HepG2 (cell line): Measurements from ENCODE around the gene USE1. TPM values are rescaled to one million over a fixed set of nuclear protein-coding genes. Genes with fewer than 3 reads are reported as not detected.

ENCODE experiments used
- ATF7 ChIP-seq, 2 experiments: fragments of 450-650 bp in 1 of 2; sonication (generic) in 1 of 2; formaldehyde crosslinking in 1 of 2; IDR thresholded peaks; 2 replicates each; pipeline versions ENCODE4 v1.4.0 to v1.6.1; 2016 to 2020; ENCODE audit warnings: antibody characterized with exemption in 1 of 2, mild to moderate bottlenecking in 1 of 2, missing genetic modification reagents in 1 of 2
- BRCA1 ChIP-seq: sonication (generic); formaldehyde crosslinking; IDR thresholded peaks from 2 replicates; pipeline ENCODE4 v1.4.0; 2020; ENCODE audit warnings: missing genetic modification reagents
- EHMT2 ChIP-seq: fragments of 200-600 bp; sonication (generic); IDR thresholded peaks from 2 replicates; pipeline ENCODE4 v1.7.0; 2017; ENCODE audit warnings: antibody characterized with exemption, low read depth, low read length, borderline replicate concordance
- ELF3 ChIP-seq: IDR thresholded peaks from 2 replicates; pipeline ENCODE4 v1.6.1; 2016; ENCODE audit warnings: missing genetic modification reagents, missing compliant biosample characterization
- NONO ChIP-seq, 2 experiments: fragments of 450-650 bp in 1 of 2; sonication (generic) in 1 of 2; formaldehyde crosslinking in 1 of 2; IDR thresholded peaks in 1 of 2; conservative IDR thresholded peaks in 1 of 2; 2 replicates each; pipeline versions ENCODE4 v1.6.1 to v1.8.0; 2017 to 2022; ENCODE audit warnings: mild to moderate bottlenecking in 1 of 2, missing genetic modification reagents in 1 of 2, moderate library complexity in 1 of 2
- PLRG1 ChIP-seq: fragments of 450-650 bp; conservative IDR thresholded peaks from 2 replicates; pipeline ENCODE4 v1.6.1; 2016
- RXRB ChIP-seq: IDR thresholded peaks from 2 replicates; pipeline ENCODE4 v1.6.1; 2016; ENCODE audit warnings: borderline replicate concordance, missing genetic modification reagents, missing compliant biosample characterization
- SP5 ChIP-seq: IDR thresholded peaks from 2 replicates; pipeline ENCODE4 v1.6.1; 2016; ENCODE audit warnings: low read depth, borderline replicate concordance
- TBL1XR1 ChIP-seq: fragments of 150-350 bp; IDR thresholded peaks from 2 replicates; pipeline ENCODE4 v1.6.1; 2014; ENCODE audit warnings: borderline replicate concordance, low read length; ENCODE audit not compliant: partially characterized antibody
- THAP11 ChIP-seq: IDR thresholded peaks from 2 replicates; pipeline ENCODE4 v1.6.1; 2016; ENCODE audit warnings: missing biosample characterization, missing genetic modification reagents
- ZC3H4 ChIP-seq: sonication (generic); formaldehyde crosslinking; IDR thresholded peaks from 2 replicates; pipeline ENCODE4 v1.4.0; 2020; ENCODE audit warnings: missing genetic modification reagents, borderline replicate concordance
- ZKSCAN8 ChIP-seq: IDR thresholded peaks from 2 replicates; pipeline ENCODE4 v1.6.1; 2016; ENCODE audit warnings: borderline replicate concordance, missing genetic modification reagents, missing compliant biosample characterization
- ZMYM3 ChIP-seq: sonication (generic); formaldehyde crosslinking; IDR thresholded peaks from 2 replicates; pipeline ENCODE4 v1.5.1; 2020; ENCODE audit warnings: mild to moderate bottlenecking, missing genetic modification reagents
- ZNF180 ChIP-seq: sonication (generic); formaldehyde crosslinking; IDR thresholded peaks from 2 replicates; pipeline ENCODE4 v1.4.0; 2020; ENCODE audit warnings: low read depth, missing genetic modification reagents, borderline replicate concordance
- ZNF652 ChIP-seq: IDR thresholded peaks from 2 replicates; pipeline ENCODE4 v1.6.1; 2016; ENCODE audit warnings: low read depth, borderline replicate concordance
- ZSCAN22 ChIP-seq: sonication (generic); formaldehyde crosslinking; IDR thresholded peaks from 2 replicates; pipeline ENCODE4 v1.4.0; 2020; ENCODE audit warnings: mild to moderate bottlenecking, missing genetic modification reagents
- polyA plus RNA-seq, 8 experiments: library from polyadenylated mRNA; depleted of rRNA in 3 of 8; stranded (reverse) in 7 of 8; unstranded in 1 of 8; fragments of >200 nt; fragmentation: Illumina TruSeq in 4 of 8; extraction: Trizol in 4 of 8; gene quantifications; 2 replicates each; pipeline versions ENCODE4 v1.2.1 to v1.2.3, GENCODE V29; 2011 to 2016; ENCODE audit warnings: low read depth in 4 of 8, missing spikeins in 1 of 8, mixed read lengths in 1 of 8; ENCODE audit not compliant: insufficient read depth in 1 of 8
- total RNA-seq, 5 experiments: library from RNA; depleted of rRNA; stranded (reverse); fragments of >200 nt; fragmentation: Illumina TruSeq; extraction: Trizol; gene quantifications; 2 replicates each; pipeline ENCODE4 v1.2.3, GENCODE V29; 2016; ENCODE audit warnings: low read depth in 1 of 5
- TF ChIP-seq, protein P1 (sequence below), 2 experiments: fragments of 450-650 bp in 1 of 2; sonication (generic) in 1 of 2; formaldehyde crosslinking in 1 of 2; IDR thresholded peaks; 2 replicates each; pipeline versions ENCODE4 v1.6.1 to v1.8.0; 2016 to 2022; ENCODE audit warnings: antibody characterized with exemption in 1 of 2, mild to moderate bottlenecking in 1 of 2, missing genetic modification reagents in 1 of 2
- TF ChIP-seq, protein P2 (sequence below): sonication (generic); formaldehyde crosslinking; IDR thresholded peaks from 2 replicates; pipeline ENCODE4 v1.4.0; 2020; ENCODE audit warnings: mild to moderate bottlenecking, missing genetic modification reagents
- TF ChIP-seq, protein P3 (sequence below): sonication (generic); formaldehyde crosslinking; IDR thresholded peaks from 2 replicates; pipeline ENCODE4 v1.8.0; 2022; ENCODE audit warnings: mild to moderate bottlenecking, missing genetic modification reagents, borderline replicate concordance

The USE1 gene
- total and polyA plus RNA-seq, 2 of the 13 experiments (the other 11 are each of a cell fraction or from before 2014, with no cell fraction given) = 9.9 to 17.6 TPM

DNA sequence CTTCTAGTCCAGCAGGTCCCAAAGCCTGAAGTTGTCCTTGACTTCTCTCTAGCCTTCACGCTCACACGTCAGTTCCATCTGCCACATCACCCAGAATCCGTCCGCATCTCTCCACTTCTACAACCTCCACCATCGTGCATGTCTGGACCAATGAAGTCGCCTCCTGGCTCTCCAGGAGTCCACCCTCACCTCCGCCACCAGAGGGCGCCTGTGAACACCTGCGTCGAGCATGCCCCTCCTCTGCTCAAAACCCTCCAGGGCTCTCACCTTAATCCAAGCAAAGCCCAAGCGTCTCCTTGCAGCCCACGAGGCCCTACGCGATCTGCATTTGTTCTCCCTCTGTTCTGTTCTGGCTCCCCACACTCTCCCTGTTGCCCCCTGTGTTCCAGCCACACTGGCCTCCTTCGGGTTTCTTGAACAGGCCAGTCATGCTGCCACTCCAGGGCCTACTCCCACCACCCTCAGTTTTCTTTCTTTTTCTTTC, 45.7 kb downstream of the USE1 start (continued):
- TF ChIP-seq ZKSCAN8 (CRISPR knock-in tag) (peak; percentile 91), THAP11 (CRISPR knock-in tag) (peak; percentile 70), EHMT2 (no peak), TBL1XR1 (no peak), ZMYM3 (CRISPR knock-in tag) (peak; percentile 76; the same call in 1 of the 2 replicates), RXRB (peak; percentile 69), ATF7 (IDR thresholded peaks at IDR 0.05) (no peak), ATF7 (CRISPR knock-in tag; IDR thresholded peaks at IDR 0.05) (no peak), BRCA1 (CRISPR knock-in tag) (no peak), ZNF180 (CRISPR knock-in tag) (no peak), ELF3 (CRISPR knock-in tag) (0 out of 2 replicates have a peak, but pooled peaks have one; percentile 21), ZSCAN22 (CRISPR knock-in tag) (peak; percentile 91), PLRG1 (no peak), ZNF652 (CRISPR knock-in tag) (peak; percentile 68; the same call in 1 of the 2 replicates), ZC3H4 (CRISPR knock-in tag) (no peak), NONO (IDR thresholded peaks at IDR 0.05) (no peak), NONO (CRISPR knock-in tag; conservative IDR thresholded peaks at IDR 0.05) (no peak), SP5 (CRISPR knock-in tag) (peak; percentile 37; the same call in 1 of the 2 replicates)
- TF ChIP-seq, protein P1, sequence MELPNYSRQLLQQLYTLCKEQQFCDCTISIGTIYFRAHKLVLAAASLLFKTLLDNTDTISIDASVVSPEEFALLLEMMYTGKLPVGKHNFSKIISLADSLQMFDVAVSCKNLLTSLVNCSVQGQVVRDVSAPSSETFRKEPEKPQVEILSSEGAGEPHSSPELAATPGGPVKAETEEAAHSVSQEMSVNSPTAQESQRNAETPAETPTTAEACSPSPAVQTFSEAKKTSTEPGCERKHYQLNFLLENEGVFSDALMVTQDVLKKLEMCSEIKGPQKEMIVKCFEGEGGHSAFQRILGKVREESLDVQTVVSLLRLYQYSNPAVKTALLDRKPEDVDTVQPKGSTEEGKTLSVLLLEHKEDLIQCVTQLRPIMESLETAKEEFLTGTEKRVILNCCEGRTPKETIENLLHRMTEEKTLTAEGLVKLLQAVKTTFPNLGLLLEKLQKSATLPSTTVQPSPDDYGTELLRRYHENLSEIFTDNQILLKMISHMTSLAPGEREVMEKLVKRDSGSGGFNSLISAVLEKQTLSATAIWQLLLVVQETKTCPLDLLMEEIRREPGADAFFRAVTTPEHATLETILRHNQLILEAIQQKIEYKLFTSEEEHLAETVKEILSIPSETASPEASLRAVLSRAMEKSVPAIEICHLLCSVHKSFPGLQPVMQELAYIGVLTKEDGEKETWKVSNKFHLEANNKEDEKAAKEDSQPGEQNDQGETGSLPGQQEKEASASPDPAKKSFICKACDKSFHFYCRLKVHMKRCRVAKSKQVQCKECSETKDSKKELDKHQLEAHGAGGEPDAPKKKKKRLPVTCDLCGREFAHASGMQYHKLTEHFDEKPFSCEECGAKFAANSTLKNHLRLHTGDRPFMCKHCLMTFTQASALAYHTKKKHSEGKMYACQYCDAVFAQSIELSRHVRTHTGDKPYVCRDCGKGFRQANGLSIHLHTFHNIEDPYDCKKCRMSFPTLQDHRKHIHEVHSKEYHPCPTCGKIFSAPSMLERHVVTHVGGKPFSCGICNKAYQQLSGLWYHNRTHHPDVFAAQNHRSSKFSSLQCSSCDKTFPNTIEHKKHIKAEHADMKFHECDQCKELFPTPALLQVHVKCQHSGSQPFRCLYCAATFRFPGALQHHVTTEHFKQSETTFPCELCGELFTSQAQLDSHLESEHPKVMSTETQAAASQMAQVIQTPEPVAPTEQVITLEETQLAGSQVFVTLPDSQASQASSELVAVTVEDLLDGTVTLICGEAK (IDR thresholded peaks at IDR 0.05) = no peak
- TF ChIP-seq, protein P1 (CRISPR knock-in tag; IDR thresholded peaks at IDR 0.05) = no peak
- TF ChIP-seq, protein P2, sequence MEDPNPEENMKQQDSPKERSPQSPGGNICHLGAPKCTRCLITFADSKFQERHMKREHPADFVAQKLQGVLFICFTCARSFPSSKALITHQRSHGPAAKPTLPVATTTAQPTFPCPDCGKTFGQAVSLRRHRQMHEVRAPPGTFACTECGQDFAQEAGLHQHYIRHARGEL (CRISPR knock-in tag) = no peak
- TF ChIP-seq, protein P3, sequence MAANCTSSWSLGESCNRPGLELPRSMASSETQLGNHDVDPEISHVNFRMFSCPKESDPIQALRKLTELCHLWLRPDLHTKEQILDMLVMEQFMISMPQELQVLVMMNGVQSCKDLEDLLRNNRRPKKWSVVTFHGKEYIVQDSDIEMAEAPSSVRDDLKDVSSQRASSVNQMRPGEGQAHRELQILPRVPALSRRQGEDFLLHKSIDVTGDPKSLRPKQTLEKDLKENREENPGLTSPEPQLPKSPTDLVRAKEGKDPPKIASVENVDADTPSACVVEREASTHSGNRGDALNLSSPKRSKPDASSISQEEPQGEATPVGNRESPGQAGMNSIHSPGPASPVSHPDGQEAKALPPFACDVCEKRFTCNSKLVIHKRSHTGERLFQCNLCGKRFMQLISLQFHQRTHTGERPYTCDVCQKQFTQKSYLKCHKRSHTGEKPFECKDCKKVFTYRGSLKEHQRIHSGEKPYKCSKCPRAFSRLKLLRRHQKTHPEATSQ = no peak
